A549 (cell line): ENCODE data around the gene EDN3. TPM values are rescaled to one million over a fixed set of nuclear protein-coding genes. Genes with fewer than 3 reads are reported as not detected.

ENCODE experiments used
- ATAC-seq, 2 experiments: fragments of 200-7000 bp in 1 of 2; fragments of >200 bp in 1 of 2; cut with Nextera tagmentation in 1 of 2; cut with Tn5 transposase in 1 of 2; 3 replicates each; pipeline versions ENCODE4 v1.8.0 to v1.9.1; 2018 to 2020; ENCODE audit warnings: mild to moderate bottlenecking in 1 of 2, moderate library complexity in 1 of 2
- CTCF ChIA-PET: fragments of 300-600 bp; sonication (Branson Sonifier 250); formaldehyde crosslinking; extraction: SDS; loops from one replicate; lab custom pipeline; 2021; ENCODE audit warnings: antibody characterized with exemption, inconsistent platforms; lab: Yijun Ruan, JAX
- POLR2A ChIA-PET: fragments of 350-600 bp; formaldehyde crosslinking; extraction: SDS; loops from one replicate; lab custom pipeline; 2021; ENCODE audit warnings: antibody characterized with exemption, inconsistent platforms; lab: Yijun Ruan, JAX
- DNase-seq, 2 experiments: peaks; one replicate each; pipeline versions ENCODE4 v3.0.0 to v3.0.0-alpha.2; 2011 to 2016; ENCODE audit warnings: low read depth in 1 of 2, low spot score in 1 of 2
- FAIRE-seq: peaks from 2 replicates; lab custom pipeline; 2011; peaks lifted over from hg19 to GRCh38; lab: Jason Lieb, UNC
- H3K27ac ChIP-seq, 2 experiments: fragments of >200 bp; sonication (Bioruptor Twin); formaldehyde crosslinking; 3 replicates each; pipeline ENCODE4 v1.5.1; 2016 to 2017
- H3K4me1 ChIP-seq: fragments of >200 bp; sonication (Bioruptor Twin); formaldehyde crosslinking; 3 replicates; pipeline ENCODE4 v1.6.1; 2016
- H3K4me2 ChIP-seq: fragments of >200 bp; sonication (Bioruptor Twin); formaldehyde crosslinking; 3 replicates; pipeline ENCODE4 v1.6.1; 2016
- H3K4me3 ChIP-seq: fragments of >200 bp; sonication (Bioruptor Twin); formaldehyde crosslinking; 3 replicates; pipeline ENCODE4 v1.5.1; 2016
- H3K9me3 ChIP-seq: fragments of >200 bp; sonication (Bioruptor Twin); formaldehyde crosslinking; 3 replicates; pipeline ENCODE4 v1.6.1; 2016
- BCL3 ChIP-seq: fragments of >200 bp; sonication (Bioruptor Twin); formaldehyde crosslinking; IDR thresholded peaks from 3 replicates; pipeline ENCODE4 v1.6.1; 2016
- CBX8 ChIP-seq: fragments of 200-600 bp; sonication (generic); IDR thresholded peaks from 2 replicates; pipeline ENCODE4 v1.6.1; 2016
- CTCF ChIP-seq: fragments of >200 bp; sonication (Bioruptor Twin); formaldehyde crosslinking; IDR thresholded peaks from 3 replicates; pipeline ENCODE4 v1.5.1; 2016
- EHMT2 ChIP-seq: fragments of 200-600 bp; sonication (generic); IDR thresholded peaks from 2 replicates; pipeline ENCODE4 v1.6.1; 2016; ENCODE audit warnings: antibody characterized with exemption, low read depth, mild to moderate bottlenecking, moderate library complexity
- EP300 ChIP-seq, 2 experiments: fragments of >200 bp; sonication (Bioruptor Twin); formaldehyde crosslinking; IDR thresholded peaks; 2 replicates in 1 of 2; 3 replicates in 1 of 2; pipeline ENCODE4 v1.6.1; 2016 to 2017
- FOSB ChIP-seq: fragments of 250-450 bp; sonication (Bioruptor Pico); IDR thresholded peaks from 2 replicates; pipeline ENCODE4 v1.5.0; 2020; ENCODE audit warnings: mild to moderate bottlenecking, moderate library complexity
- HDAC2 ChIP-seq: fragments of 200-600 bp; sonication (generic); IDR thresholded peaks from 2 replicates; pipeline ENCODE4 v1.6.1; 2016
- HOXA7 ChIP-seq: fragments of 250-450 bp; sonication (Bioruptor Pico); IDR thresholded peaks from 2 replicates; pipeline ENCODE4 v1.5.0; 2020; ENCODE audit warnings: mild to moderate bottlenecking, moderate library complexity
- HOXB5 ChIP-seq: fragments of 250-450 bp; sonication (Bioruptor Pico); IDR thresholded peaks from 2 replicates; pipeline ENCODE4 v1.5.0; 2020; ENCODE audit warnings: mild to moderate bottlenecking, moderate library complexity
- JUNB ChIP-seq: fragments of >200 bp; sonication (Bioruptor Twin); formaldehyde crosslinking; IDR thresholded peaks from 2 replicates; pipeline ENCODE4 v1.6.1; 2016
- KDM1A ChIP-seq: fragments of 200-600 bp; sonication (generic); IDR thresholded peaks from 2 replicates; pipeline ENCODE4 v1.6.1; 2016; ENCODE audit warnings: low read depth, mild to moderate bottlenecking
- MAFK ChIP-seq: fragments of 450-650 bp; IDR thresholded peaks from 2 replicates; pipeline ENCODE4 v1.6.1; 2014; ENCODE audit not compliant: partially characterized antibody
- MAZ ChIP-seq: fragments of 150-350 bp; IDR thresholded peaks from 2 replicates; pipeline ENCODE4 v1.6.1; 2014; ENCODE audit warnings: antibody characterized with exemption, low read depth, low read length, borderline replicate concordance
- MYC ChIP-seq: IDR thresholded peaks from 2 replicates; pipeline ENCODE4 v1.6.1; 2012; ENCODE audit warnings: mild to moderate bottlenecking, inconsistent platforms, low read length, improper control_type of control experiment, borderline replicate concordance
- PHF8 ChIP-seq: fragments of 200-600 bp; sonication (generic); IDR thresholded peaks from 2 replicates; pipeline ENCODE4 v1.6.1; 2016; ENCODE audit warnings: low read depth, mild to moderate bottlenecking, antibody characterized with exemption, moderate library complexity, borderline replicate concordance
- REST ChIP-seq: fragments of 200-600 bp; sonication (generic); IDR thresholded peaks from 2 replicates; pipeline ENCODE4 v1.6.1; 2016; ENCODE audit warnings: antibody characterized with exemption, mild to moderate bottlenecking, moderate library complexity
- RFX5 ChIP-seq: fragments of 450-650 bp; IDR thresholded peaks from 2 replicates; pipeline ENCODE4 v1.7.1; 2014; ENCODE audit warnings: antibody characterized with exemption, mild to moderate bottlenecking, moderate library complexity
- SREBF2 ChIP-seq: fragments of 450-650 bp; IDR thresholded peaks from 2 replicates; pipeline ENCODE4 v1.6.1; 2014; ENCODE audit warnings: mild to moderate bottlenecking, moderate library complexity
- TFCP2L1 ChIP-seq: fragments of 250-450 bp; sonication (Bioruptor Pico); IDR thresholded peaks from 2 replicates; pipeline ENCODE4 v1.5.0; 2021; ENCODE audit warnings: mild to moderate bottlenecking
- ZC3H11A ChIP-seq: fragments of 450-650 bp; IDR thresholded peaks from 2 replicates; pipeline ENCODE4 v1.6.1; 2014; ENCODE audit warnings: antibody characterized with exemption, mild to moderate bottlenecking
- ZNF302 ChIP-seq: fragments of 250-450 bp; sonication (Bioruptor Pico); IDR thresholded peaks from 2 replicates; pipeline ENCODE4 v1.9.0; 2021; ENCODE audit warnings: inconsistent platforms, mild to moderate bottlenecking, moderate library complexity
- ZSCAN20 ChIP-seq: fragments of 250-450 bp; sonication (Bioruptor Pico); IDR thresholded peaks from 2 replicates; pipeline ENCODE4 v1.8.0; 2022; ENCODE audit warnings: mild to moderate bottlenecking, moderate library complexity
- WGBS: methylation state at CpG from one replicate; pipeline ENCODE4 v1.1.6; 2017; ENCODE audit errors: missing lambda C conversion rate; 5-methylcytosine and 5-hydroxymethylcytosine counted together
- polyA plus RNA-seq, 4 experiments: library from polyadenylated mRNA; depleted of rRNA in 3 of 4; stranded (reverse); fragments of >200 nt; fragmentation: RNase III in 1 of 4; extraction: RNeasy Plus Mini Kit Qiagen cat#74134 plus additional on column Dnase treatment in 1 of 4; gene quantifications; 2 replicates in 3 of 4; 3 replicates in 1 of 4; pipeline ENCODE4 v1.2.3, GENCODE V29; 2011 to 2017
- TF ChIP-seq, protein P1 (sequence below): fragments of 450-650 bp; IDR thresholded peaks from 2 replicates; pipeline ENCODE4 v1.6.1; 2014; ENCODE audit warnings: antibody characterized with exemption

The EDN3 gene
- polyA plus RNA-seq, 2 of the 4 experiments (the other 2 are of a cell fraction) = 0.13 to 0.54 TPM

DNA sequence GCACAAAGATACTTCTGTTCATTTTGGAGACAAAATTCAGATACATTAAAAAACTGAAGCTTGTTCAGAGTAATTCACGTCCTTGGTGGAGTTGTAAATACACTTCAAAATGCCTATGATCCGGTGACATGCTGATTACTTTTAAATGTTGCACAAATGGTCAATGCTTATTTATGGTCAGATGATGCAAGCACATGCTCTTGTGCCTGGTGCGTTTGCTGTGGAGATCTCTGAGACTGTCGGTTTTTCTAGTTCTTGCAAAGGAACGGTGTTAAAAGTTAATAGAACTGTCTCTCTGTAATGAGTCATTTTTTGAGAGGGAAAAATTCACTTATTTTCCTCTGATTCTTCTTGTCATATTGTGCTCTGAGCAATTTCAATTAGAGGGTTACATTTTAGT is 45.2 kb upstream of the EDN3 start:
- TF ChIP-seq TFCP2L1 (CRISPR knock-in tag) (no peak), PHF8 (no peak), MAZ (no peak), EHMT2 (no peak), ZSCAN20 (CRISPR knock-in tag) (no peak), FOSB (CRISPR knock-in tag) (no peak), MYC (no peak), RFX5 (no peak), JUNB (no peak), ZNF302 (CRISPR knock-in tag) (no peak)
- TF ChIP-seq, all 56 proteins: peak for 0
- no peak overlapping the region for H3K27ac ChIP-seq
- H3K4me2 ChIP-seq = no peak overlapping the region
- H3K4me1 ChIP-seq = no peaks in the 10 kb centered on the region
- WGBS = 24% methylated on average over 5 of the region's 5 CpGs
- ATAC-seq = no peak
- ChIA-PET POLR2A (no interaction called here), CTCF (interaction anchor here (0.5 to 1.4 kb wide), 3 partner anchors 44 to 822 kb away, joined by 3 to 4 read pairs (median 3); no protein-coding TSS in a partner anchor)
- H3K9me3 ChIP-seq = peaks cover 21% of the 10 kb centered on the region; the same call in 2 of the 3 replicates
- H3K4me3 ChIP-seq = no peak overlapping the region
- FAIRE-seq = no peak
- no peak for DNase-seq

GRCh38 chr20:59258221-59258621 is 42.2 kb upstream of the EDN3 start:
- Histone ChIP-seq H3K9me3 (no peaks in the 10 kb centered on the region; the same call in 2 of the 3 replicates), H3K4me2 (no peak overlapping the region), H3K4me1 (no peaks in the 10 kb centered on the region), H3K27ac (no peak overlapping the region), H3K4me3 (no peak overlapping the region)
- POLR2A ChIA-PET = no interaction called here
- no peak for ATAC-seq
- FAIRE-seq = no peak
- no peak for TF ChIP-seq EP300 (IDR thresholded peaks at IDR 0.05)
- TF ChIP-seq RFX5 = no peak
- TF ChIP-seq EHMT2 = no peak
- TF ChIP-seq HOXB5 (CRISPR knock-in tag) = no peak
- TF ChIP-seq CBX8 = no peak
- no peak for TF ChIP-seq TFCP2L1 (CRISPR knock-in tag)
- no peak for TF ChIP-seq BCL3
- WGBS = 2% methylated on average over 2 of the region's 2 CpGs
- no peak for DNase-seq
- CTCF ChIA-PET = interaction anchor here (0.8 to 1.5 kb wide), 2 partner anchors 24 to 388 kb away, joined by 3 read pairs; no protein-coding TSS in a partner anchor

DNA sequence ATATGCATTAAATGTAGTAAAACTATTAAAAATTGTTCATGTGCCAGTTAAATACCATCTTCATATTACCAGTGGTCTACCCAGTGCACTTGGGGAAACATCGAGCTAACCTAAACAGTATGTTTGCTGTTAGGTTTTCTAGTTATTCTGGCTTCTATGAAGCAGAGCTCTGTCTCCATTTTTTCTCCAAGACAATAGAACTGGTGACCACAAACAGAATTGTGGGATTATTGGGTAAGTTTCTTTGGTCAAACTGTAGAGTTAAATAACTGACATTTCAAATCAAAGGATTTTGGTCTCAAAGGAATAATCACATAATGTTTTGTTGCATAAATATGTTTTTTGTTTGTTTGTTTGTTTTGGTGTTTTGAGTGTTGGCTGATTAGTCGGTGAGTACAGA is 40.5 kb upstream of the EDN3 start:
- POLR2A ChIA-PET = no interaction called here
- 2% methylated on average over 2 of the region's 2 CpGs for WGBS
- Histone ChIP-seq H3K4me2 (no peak overlapping the region), H3K9me3 (no peaks in the 10 kb centered on the region; the same call in 2 of the 3 replicates), H3K4me1 (no peaks in the 10 kb centered on the region), H3K4me3 (no peak overlapping the region), H3K27ac (no peak overlapping the region)
- TF ChIP-seq SREBF2 (no peak), HOXB5 (CRISPR knock-in tag) (no peak), HDAC2 (no peak), CBX8 (no peak), EHMT2 (no peak), KDM1A (no peak), HOXA7 (CRISPR knock-in tag) (no peak), REST (no peak), ZC3H11A (no peak), CTCF (no peak), MAFK (no peak)
- TF ChIP-seq, protein P1, sequence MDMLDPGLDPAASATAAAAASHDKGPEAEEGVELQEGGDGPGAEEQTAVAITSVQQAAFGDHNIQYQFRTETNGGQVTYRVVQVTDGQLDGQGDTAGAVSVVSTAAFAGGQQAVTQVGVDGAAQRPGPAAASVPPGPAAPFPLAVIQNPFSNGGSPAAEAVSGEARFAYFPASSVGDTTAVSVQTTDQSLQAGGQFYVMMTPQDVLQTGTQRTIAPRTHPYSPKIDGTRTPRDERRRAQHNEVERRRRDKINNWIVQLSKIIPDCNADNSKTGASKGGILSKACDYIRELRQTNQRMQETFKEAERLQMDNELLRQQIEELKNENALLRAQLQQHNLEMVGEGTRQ = no peak
- ATAC-seq (no peak), FAIRE-seq (peak; percentile 67), DNase-seq (no peak)
- CTCF ChIA-PET = interaction anchor here (0.5 kb wide), 1 partner anchor 1026 kb away, joined by 4 read pairs; no protein-coding TSS in a partner anchor
